HCT116 (cell line): ENCODE measurements around the gene DNM3. TPM values are rescaled to one million over a fixed set of nuclear protein-coding genes. Genes with fewer than 3 reads are reported as not detected.

Source experiments
- ATAC-seq: fragments of 200-7000 bp; cut with Tn5 transposase; 2 replicates; pipeline ENCODE4 v1.9.1; 2020; ENCODE audit warnings: mild to moderate bottlenecking, moderate library complexity
- BruUV-seq: library from RNA; stranded (reverse); fragments of 400-500 nt; replicated peaks from 2 replicates; lab custom pipeline; 2021; lab: Mats Ljungman, UMichigan
- CTCF ChIA-PET: fragments of 300-600 bp; sonication (Branson Sonifier 250); formaldehyde crosslinking; loops from one replicate; lab custom pipeline; 2021; ENCODE audit warnings: antibody characterized with exemption; lab: Charles Lee
- POLR2A ChIA-PET: fragments of 300-600, 350-600 bp; sonication (Branson Sonifier 250); formaldehyde crosslinking; loops from one replicate; lab custom pipeline; 2021; ENCODE audit warnings: antibody characterized with exemption; lab: Charles Lee
- RAD21 ChIA-PET, 2 experiments: fragments of 300-600 bp; sonication (Branson Sonifier 250); formaldehyde crosslinking; loops; one replicate each; lab custom pipeline; 2023; ENCODE audit warnings: low total read pairs in 2 of 2; ENCODE audit not compliant: uncharacterized antibody in 2 of 2, unreplicated experiment in 2 of 2, low non-redundant PET in 1 of 2; lab: Charles Lee
- DNase-seq: peaks from one replicate; pipeline ENCODE4 v3.0.0-alpha.2; 2010; ENCODE audit warnings: low read depth, low spot score
- H2AFZ ChIP-seq: fragments of 200-600 bp; shearing (Covaris generic), sonication (generic); 2 replicates; pipeline ENCODE4 v1.6.1; 2017; ENCODE audit warnings: low read depth, mixed run types, mixed read lengths, antibody characterized with exemption, low read length; ENCODE audit not compliant: poor library complexity, severe bottlenecking
- H3K27ac ChIP-seq: 2 replicates; pipeline ENCODE4 v1.5.1; 2012; ENCODE audit warnings: low read depth, low read length
- H3K27me3 ChIP-seq: fragments of 200-600 bp; sonication (generic); 2 replicates; pipeline ENCODE4 v1.6.1; 2016; ENCODE audit warnings: mixed run types, low read length, mixed read lengths; ENCODE audit not compliant: insufficient read depth
- H3K36me3 ChIP-seq, 2 experiments: fragments of 200-500 bp in 1 of 2; fragments of 200-600 bp in 1 of 2; sonication (Bioruptor generic) in 1 of 2; sonication (generic) in 1 of 2; 2 replicates each; pipeline versions ENCODE4 v1.5.1 to v1.6.1; 2014 to 2016; ENCODE audit warnings: low read length in 2 of 2, inconsistent platforms in 1 of 2, mixed read lengths in 1 of 2, mixed run types in 1 of 2; ENCODE audit not compliant: insufficient read depth in 2 of 2, control insufficient read depth in 1 of 2
- H3K4me1 ChIP-seq, 2 experiments: fragments of 200-600 bp in 1 of 2; sonication (generic) in 1 of 2; 2 replicates each; pipeline versions ENCODE4 v1.5.1 to v1.6.1; 2012 to 2017; ENCODE audit warnings: low read length in 2 of 2, inconsistent platforms in 1 of 2, mild to moderate bottlenecking in 1 of 2, mixed read lengths in 1 of 2, mixed run types in 1 of 2, moderate library complexity in 1 of 2; ENCODE audit not compliant: insufficient read depth in 2 of 2, control insufficient read depth in 1 of 2
- H3K4me2 ChIP-seq: fragments of 200-600 bp; sonication (generic); 2 replicates; pipeline ENCODE4 v1.6.1; 2017; ENCODE audit warnings: mixed run types, low read length, mixed read lengths
- H3K4me3 ChIP-seq, 2 experiments: fragments of 200-600 bp in 1 of 2; sonication (generic) in 1 of 2; replicated peaks in 1 of 2; 2 replicates each; pipeline ENCODE4 v1.5.1; 2011 to 2016; ENCODE audit warnings: low read length in 2 of 2, control low read depth in 1 of 2, low read depth in 1 of 2, mild to moderate bottlenecking in 1 of 2, mixed read lengths in 1 of 2, mixed run types in 1 of 2
- H3K79me2 ChIP-seq: fragments of 200-600 bp; sonication (generic); 2 replicates; pipeline ENCODE4 v1.6.1; 2017; ENCODE audit warnings: mild to moderate bottlenecking, mixed run types, low read length, moderate library complexity, mixed read lengths; ENCODE audit not compliant: insufficient read depth
- H3K9ac ChIP-seq: fragments of 200-600 bp; sonication (generic); 2 replicates; pipeline ENCODE4 v1.6.1; 2016; ENCODE audit warnings: low read length, mixed read lengths
- H3K9me2 ChIP-seq: fragments of 200-600 bp; sonication (generic), shearing (Covaris generic); 2 replicates; pipeline ENCODE4 v1.6.1; 2017; ENCODE audit warnings: mixed run types, mild to moderate bottlenecking, moderate library complexity; ENCODE audit not compliant: insufficient read depth
- H3K9me3 ChIP-seq, 2 experiments: fragments of 200-500 bp in 1 of 2; fragments of 200-600 bp in 1 of 2; sonication (Bioruptor generic) in 1 of 2; sonication (generic) in 1 of 2; 2 replicates each; pipeline ENCODE4 v1.6.1; 2014 to 2017; ENCODE audit warnings: low read length in 2 of 2, mixed read lengths in 2 of 2, inconsistent platforms in 1 of 2, low read depth in 1 of 2, mild to moderate bottlenecking in 1 of 2, mixed run types in 1 of 2, moderate library complexity in 1 of 2; ENCODE audit not compliant: control insufficient read depth in 1 of 2, insufficient read depth in 1 of 2
- H4K20me1 ChIP-seq: fragments of 200-600 bp; sonication (generic), shearing (Covaris generic); 2 replicates; pipeline ENCODE4 v1.6.1; 2017; ENCODE audit warnings: mixed run types, mild to moderate bottlenecking, moderate library complexity; ENCODE audit not compliant: insufficient read depth
- CBX3 ChIP-seq: IDR thresholded peaks from 2 replicates; pipeline ENCODE4 v1.6.1; 2012; ENCODE audit warnings: low read depth
- EGR1 ChIP-seq: IDR thresholded peaks from 2 replicates; pipeline ENCODE4 v1.6.1; 2012; ENCODE audit warnings: low read depth
- ELF1 ChIP-seq: IDR thresholded peaks from 2 replicates; pipeline ENCODE4 v1.6.1; 2012; ENCODE audit warnings: low read depth, borderline replicate concordance
- EZH2 ChIP-seq: fragments of 200-600 bp; sonication (generic); IDR thresholded peaks from 2 replicates; pipeline ENCODE4 v1.6.1; 2017; ENCODE audit warnings: antibody characterized with exemption, mixed run types
- FOSL1 ChIP-seq: IDR thresholded peaks from 2 replicates; pipeline ENCODE4 v1.6.1; 2012; ENCODE audit warnings: low read depth
- MAX ChIP-seq: IDR thresholded peaks from 2 replicates; pipeline ENCODE4 v1.6.1; 2012
- POLR2A ChIP-seq: IDR thresholded peaks from 2 replicates; pipeline ENCODE4 v1.7.0; 2011; ENCODE audit warnings: borderline replicate concordance; ENCODE audit not compliant: insufficient read depth, insufficient read length; ENCODE audit errors: extremely low read depth
- POLR2AphosphoS5 ChIP-seq: IDR thresholded peaks from 2 replicates; pipeline ENCODE4 v1.6.1; 2011; ENCODE audit warnings: mild to moderate bottlenecking, low read depth, low read length, moderate library complexity
- RAD21 ChIP-seq: IDR thresholded peaks from 2 replicates; pipeline ENCODE4 v1.6.1; 2012; ENCODE audit warnings: low read depth, mild to moderate bottlenecking
- REST ChIP-seq: IDR thresholded peaks from 2 replicates; pipeline ENCODE4 v1.6.1; 2012; ENCODE audit warnings: low read depth
- SIN3A ChIP-seq: IDR thresholded peaks from 2 replicates; pipeline ENCODE4 v1.6.1; 2012; ENCODE audit warnings: low read depth
- SP1 ChIP-seq: IDR thresholded peaks from 2 replicates; pipeline ENCODE4 v1.6.1; 2012; ENCODE audit warnings: low read depth
- SRF ChIP-seq: IDR thresholded peaks from 2 replicates; pipeline ENCODE4 v1.6.1; 2012; ENCODE audit warnings: low read depth
- TCF7L2 ChIP-seq: IDR thresholded peaks from 2 replicates; pipeline ENCODE4 v1.7.0; 2011; ENCODE audit warnings: borderline replicate concordance, inconsistent platforms; ENCODE audit not compliant: insufficient read depth, insufficient read length; ENCODE audit errors: extremely low read depth
- YY1 ChIP-seq: IDR thresholded peaks from 2 replicates; pipeline ENCODE4 v1.6.1; 2011; ENCODE audit warnings: low read length, low read depth, moderate library complexity, mild to moderate bottlenecking; ENCODE audit not compliant: insufficient replicate concordance; ENCODE audit errors: extremely low read depth
- intact Hi-C: fragments of 100-400 bp; cut with micrococcal nuclease; formaldehyde crosslinking; loops from 2 replicates; pipeline ENCODE4 v1.10.0; 2022
- total RNA-seq: library from RNA; stranded (reverse); gene quantifications from one replicate; pipeline ENCODE4 v1.2.1, GENCODE V29; 2021; ENCODE audit not compliant: unreplicated experiment

Gene DNM3
- total RNA-seq, 1 experiment from 2014 or later, result 3.1 TPM

- Histone ChIP-seq H3K9ac (no peak overlapping the region), H3K4me3 (no peak overlapping the region), H2AFZ (no peak overlapping the region), H4K20me1 (no peaks in the 10 kb centered on the region), H3K4me2 (no peak overlapping the region), H3K4me1 (no peaks in the 10 kb centered on the region), H3K36me3 (no peaks in the 10 kb centered on the region), H3K79me2 (no peaks in the 10 kb centered on the region), H3K27me3 (no peaks in the 10 kb centered on the region), H3K9me2 (no peaks in the 10 kb centered on the region), H3K27ac (no peak overlapping the region), H3K9me3 (no peaks in the 10 kb centered on the region)
- CTCF ChIA-PET, result no interaction called here
- BruUV-seq, result no TSS peak
- TF ChIP-seq RAD21 (no peak), FOSL1 (no peak), EZH2 (no peak), REST (no peak), YY1 (no peak), TCF7L2 (no peak), POLR2AphosphoS5 (no peak), SIN3A (no peak), SRF (no peak), EGR1 (no peak), CBX3 (no peak), SP1 (no peak), POLR2A (no peak), MAX (no peak), ELF1 (no peak)
- intact Hi-C loops, result no loop called here
- DNase-seq, result no peak
- POLR2A ChIA-PET, result no interaction called here
- no peak for ATAC-seq
- RAD21 ChIA-PET, result no interaction called here
These were observed 113.1 kb downstream of the DNM3 start for GRCh38 chr1:171954361-171954760.
